ENCODE measurements around the gene HSPA12B. TPM values are rescaled to one million over a fixed set of nuclear protein-coding genes. Genes with fewer than 3 reads are reported as not detected.
A peak's percentile ranks its signal among the peaks of the same experiment; 100 is the strongest.

Gene HSPA12B
- total RNA-seq, 1 experiment from 2014 or later: 2.7 TPM

DNA sequence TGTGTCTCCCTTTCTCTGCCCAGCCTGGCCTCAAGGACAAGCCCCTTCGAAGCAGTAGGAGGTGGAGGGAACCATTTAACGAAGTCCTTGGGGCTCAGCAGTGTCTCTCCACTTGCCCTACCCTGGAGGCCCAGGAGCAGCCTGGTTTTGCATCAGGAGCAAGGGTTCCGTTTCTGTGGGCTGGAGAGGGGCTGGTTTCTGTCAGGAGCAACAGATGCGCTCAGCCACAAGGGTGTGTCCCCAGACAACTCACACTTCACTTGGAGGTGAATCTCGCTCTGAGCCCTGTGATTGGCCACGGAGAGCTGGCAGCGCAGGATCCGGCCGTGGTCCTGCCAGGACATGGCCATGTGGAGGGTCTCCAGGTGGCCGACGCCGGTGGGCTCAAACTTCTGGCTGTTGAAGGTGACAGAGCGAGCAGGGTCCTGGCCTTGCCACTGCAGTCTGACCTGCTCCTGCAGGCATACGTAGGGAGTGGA is 27.0 kb upstream of the HSPA12B start:
- H3K4ac ChIP-seq (ENCODE audit: low read depth, low read length): no peak overlapping the region
- H3K9ac ChIP-seq (ENCODE audit: extremely low read depth, insufficient read length, low read length): no peak overlapping the region
- no peak overlapping the region for H3T11ph ChIP-seq (ENCODE audit: low read length)
- H2BK20ac ChIP-seq (ENCODE audit: low read depth, low read length, poor library complexity, severe bottlenecking): no peak overlapping the region
- H3K23me2 ChIP-seq (ENCODE audit: insufficient read length, low read depth, low read length, poor library complexity, severe bottlenecking): no peaks in the 10 kb centered on the region
- no peak overlapping the region for H4K5ac ChIP-seq (ENCODE audit: insufficient read length, low read depth, low read length)
- H3K4me1 Mint-ChIP-seq: no peaks in the 10 kb centered on the region
- H3K27me3 Mint-ChIP-seq (ENCODE audit: low read depth): no peaks in the 10 kb centered on the region; the same call in none of the 2 replicates
- TF ChIP-seq, protein P1, sequence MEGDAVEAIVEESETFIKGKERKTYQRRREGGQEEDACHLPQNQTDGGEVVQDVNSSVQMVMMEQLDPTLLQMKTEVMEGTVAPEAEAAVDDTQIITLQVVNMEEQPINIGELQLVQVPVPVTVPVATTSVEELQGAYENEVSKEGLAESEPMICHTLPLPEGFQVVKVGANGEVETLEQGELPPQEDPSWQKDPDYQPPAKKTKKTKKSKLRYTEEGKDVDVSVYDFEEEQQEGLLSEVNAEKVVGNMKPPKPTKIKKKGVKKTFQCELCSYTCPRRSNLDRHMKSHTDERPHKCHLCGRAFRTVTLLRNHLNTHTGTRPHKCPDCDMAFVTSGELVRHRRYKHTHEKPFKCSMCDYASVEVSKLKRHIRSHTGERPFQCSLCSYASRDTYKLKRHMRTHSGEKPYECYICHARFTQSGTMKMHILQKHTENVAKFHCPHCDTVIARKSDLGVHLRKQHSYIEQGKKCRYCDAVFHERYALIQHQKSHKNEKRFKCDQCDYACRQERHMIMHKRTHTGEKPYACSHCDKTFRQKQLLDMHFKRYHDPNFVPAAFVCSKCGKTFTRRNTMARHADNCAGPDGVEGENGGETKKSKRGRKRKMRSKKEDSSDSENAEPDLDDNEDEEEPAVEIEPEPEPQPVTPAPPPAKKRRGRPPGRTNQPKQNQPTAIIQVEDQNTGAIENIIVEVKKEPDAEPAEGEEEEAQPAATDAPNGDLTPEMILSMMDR (conservative IDR thresholded peaks at IDR 0.05): no peak
- H3K79me2 ChIP-seq (ENCODE audit: insufficient read depth, low read length): no peaks in the 10 kb centered on the region
- no peak overlapping the region for H3K23ac ChIP-seq (ENCODE audit: insufficient read length, low read depth, low read length)
- no peaks in the 10 kb centered on the region for H3K9me3 Mint-ChIP-seq
- no peak overlapping the region for H2AK5ac ChIP-seq (ENCODE audit: insufficient read length, low read length)
- no peaks in the 10 kb centered on the region for H3K27me3 ChIP-seq (ENCODE audit: insufficient read depth, low read length)
- H4K20me1 ChIP-seq (ENCODE audit: control insufficient read depth, insufficient read depth, insufficient read length): peaks cover 2% of the 10 kb centered on the region
- no peaks in the 10 kb centered on the region for H3K4me1 ChIP-seq (ENCODE audit: insufficient read depth, low read length)
- no peak overlapping the region for H3K56ac ChIP-seq (ENCODE audit: insufficient read length, low read depth, low read length)
- H3K79me1 ChIP-seq (ENCODE audit: insufficient read depth, low read depth, low read length, poor library complexity, severe bottlenecking): no peaks in the 10 kb centered on the region
- H2BK120ac ChIP-seq (ENCODE audit: low read depth, low read length, poor library complexity, severe bottlenecking): no peak overlapping the region
- DNase-seq: peak; percentile 23
- H3K27ac ChIP-seq (ENCODE audit: insufficient read length, low read depth, low read length): no peak overlapping the region
- no peak overlapping the region; a peak in 1 of 7 replicates for H3K27ac Mint-ChIP-seq
- no peak overlapping the region for H3K18ac ChIP-seq (ENCODE audit: insufficient read length, low read depth, low read length)
- no peak overlapping the region for H2BK5ac ChIP-seq (ENCODE audit: insufficient read length, low read length)
- no peaks in the 10 kb centered on the region; a peak in 1 of 7 replicates for H3K36me3 Mint-ChIP-seq (ENCODE audit: insufficient read depth in 1 of 3, low read depth in 3 of 3)
- H2BK12ac ChIP-seq (ENCODE audit: insufficient read length, low read depth, low read length): no peak overlapping the region
- H3K4me2 ChIP-seq (ENCODE audit: insufficient read depth, insufficient read length, low read length): no peak overlapping the region
- H4K91ac ChIP-seq (ENCODE audit: insufficient read length, low read depth, low read length): no peak overlapping the region
- H3K9me3 ChIP-seq (ENCODE audit: control insufficient read depth, low read depth, low read length): no peaks in the 10 kb centered on the region
- H3K4me3 Mint-ChIP-seq: no peak overlapping the region
- H4K8ac ChIP-seq (replicated peaks; ENCODE audit: insufficient read length, low read depth, low read length): no peak overlapping the region
- no peak overlapping the region for H3K14ac ChIP-seq (ENCODE audit: insufficient read depth, low read length)
- H2BK15ac ChIP-seq (ENCODE audit: low read depth, low read length): no peak overlapping the region
- H2AFZ ChIP-seq (ENCODE audit: low read length): no peak overlapping the region
- WGBS (ENCODE audit: extremely low coverage, insufficient read length, low lambda C conversion rate): no CpG with 5 or more reads among the region's 14 CpGs

Data from H9 (cell line).